Measurements from ENCODE around the gene TDRD9.
A peak's percentile ranks its signal among the peaks of the same experiment; 100 is the strongest.

The TDRD9 gene

GRCh38 chr14:103949131-103949790, 21.0 kb downstream of the TDRD9 start:
- DNase-seq (ENCODE audit: low spot score) = no peak
- H3K9me3 ChIP-seq (ENCODE audit: severe bottlenecking) = no peaks in the 10 kb centered on the region
- H3K4me1 ChIP-seq (ENCODE audit: insufficient read depth, poor library complexity, severe bottlenecking) = no peaks in the 10 kb centered on the region
- no peaks in the 10 kb centered on the region for H3K36me3 ChIP-seq (ENCODE audit: low read depth)
- ATAC-seq (ENCODE audit: low read depth) = peak; percentile 59; the same call in 2 of the 3 replicates
- H3K27ac ChIP-seq (ENCODE audit: poor library complexity, severe bottlenecking) = no peak overlapping the region
- no peak overlapping the region for H3K4me3 ChIP-seq (ENCODE audit: severe bottlenecking)
- peaks cover 5% of the 10 kb centered on the region for H3K27me3 ChIP-seq (ENCODE audit: insufficient read depth, poor library complexity, severe bottlenecking)
- TF ChIP-seq, protein P1, sequence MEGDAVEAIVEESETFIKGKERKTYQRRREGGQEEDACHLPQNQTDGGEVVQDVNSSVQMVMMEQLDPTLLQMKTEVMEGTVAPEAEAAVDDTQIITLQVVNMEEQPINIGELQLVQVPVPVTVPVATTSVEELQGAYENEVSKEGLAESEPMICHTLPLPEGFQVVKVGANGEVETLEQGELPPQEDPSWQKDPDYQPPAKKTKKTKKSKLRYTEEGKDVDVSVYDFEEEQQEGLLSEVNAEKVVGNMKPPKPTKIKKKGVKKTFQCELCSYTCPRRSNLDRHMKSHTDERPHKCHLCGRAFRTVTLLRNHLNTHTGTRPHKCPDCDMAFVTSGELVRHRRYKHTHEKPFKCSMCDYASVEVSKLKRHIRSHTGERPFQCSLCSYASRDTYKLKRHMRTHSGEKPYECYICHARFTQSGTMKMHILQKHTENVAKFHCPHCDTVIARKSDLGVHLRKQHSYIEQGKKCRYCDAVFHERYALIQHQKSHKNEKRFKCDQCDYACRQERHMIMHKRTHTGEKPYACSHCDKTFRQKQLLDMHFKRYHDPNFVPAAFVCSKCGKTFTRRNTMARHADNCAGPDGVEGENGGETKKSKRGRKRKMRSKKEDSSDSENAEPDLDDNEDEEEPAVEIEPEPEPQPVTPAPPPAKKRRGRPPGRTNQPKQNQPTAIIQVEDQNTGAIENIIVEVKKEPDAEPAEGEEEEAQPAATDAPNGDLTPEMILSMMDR (IDR thresholded peaks at IDR 0.05; ENCODE audit: poor library complexity, severe bottlenecking) = no peak

DNA sequence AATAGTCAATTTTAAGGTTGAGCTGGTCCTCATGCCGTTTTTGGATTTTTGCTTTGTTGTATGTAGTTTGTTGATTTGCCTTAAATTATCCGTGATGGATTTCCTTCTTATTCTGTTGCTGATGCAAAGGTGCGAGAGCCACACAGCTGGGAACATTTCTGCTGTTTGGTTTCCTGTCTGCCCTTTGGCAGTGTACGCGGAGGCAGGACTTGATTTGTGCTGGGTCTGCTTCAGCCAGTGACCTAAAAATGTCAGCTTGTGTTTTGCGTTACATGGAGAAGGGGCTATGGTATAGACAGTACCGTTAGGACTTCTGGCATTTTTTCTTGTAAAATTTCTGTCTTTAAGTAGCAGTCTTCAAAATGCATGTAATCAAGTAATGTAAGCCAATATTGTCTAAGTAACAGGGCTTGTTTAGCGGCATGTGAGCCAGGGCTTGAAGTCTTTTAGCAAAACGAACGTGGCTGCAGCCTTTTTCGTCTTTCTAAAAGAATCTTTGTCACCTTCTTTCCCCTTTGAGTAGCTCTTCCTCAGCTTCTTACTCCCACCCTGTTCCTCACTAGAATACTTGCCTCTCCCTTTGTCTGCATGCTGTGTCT, 32.3 kb downstream of the TDRD9 start:
- TF ChIP-seq, protein P1 (IDR thresholded peaks at IDR 0.05; ENCODE audit: poor library complexity, severe bottlenecking) = no peak
- H3K36me3 ChIP-seq (ENCODE audit: low read depth) = no peaks in the 10 kb centered on the region
- no peaks in the 10 kb centered on the region for H3K27me3 ChIP-seq (ENCODE audit: insufficient read depth, poor library complexity, severe bottlenecking)
- H3K4me1 ChIP-seq (ENCODE audit: insufficient read depth, poor library complexity, severe bottlenecking) = no peaks in the 10 kb centered on the region
- no peak overlapping the region for H3K27ac ChIP-seq (ENCODE audit: poor library complexity, severe bottlenecking)
- no peak overlapping the region for H3K4me3 ChIP-seq (ENCODE audit: severe bottlenecking)
- DNase-seq (ENCODE audit: low spot score) (no peak), ATAC-seq (ENCODE audit: low read depth) (no peak)
- no peaks in the 10 kb centered on the region for H3K9me3 ChIP-seq (ENCODE audit: severe bottlenecking)

DNA sequence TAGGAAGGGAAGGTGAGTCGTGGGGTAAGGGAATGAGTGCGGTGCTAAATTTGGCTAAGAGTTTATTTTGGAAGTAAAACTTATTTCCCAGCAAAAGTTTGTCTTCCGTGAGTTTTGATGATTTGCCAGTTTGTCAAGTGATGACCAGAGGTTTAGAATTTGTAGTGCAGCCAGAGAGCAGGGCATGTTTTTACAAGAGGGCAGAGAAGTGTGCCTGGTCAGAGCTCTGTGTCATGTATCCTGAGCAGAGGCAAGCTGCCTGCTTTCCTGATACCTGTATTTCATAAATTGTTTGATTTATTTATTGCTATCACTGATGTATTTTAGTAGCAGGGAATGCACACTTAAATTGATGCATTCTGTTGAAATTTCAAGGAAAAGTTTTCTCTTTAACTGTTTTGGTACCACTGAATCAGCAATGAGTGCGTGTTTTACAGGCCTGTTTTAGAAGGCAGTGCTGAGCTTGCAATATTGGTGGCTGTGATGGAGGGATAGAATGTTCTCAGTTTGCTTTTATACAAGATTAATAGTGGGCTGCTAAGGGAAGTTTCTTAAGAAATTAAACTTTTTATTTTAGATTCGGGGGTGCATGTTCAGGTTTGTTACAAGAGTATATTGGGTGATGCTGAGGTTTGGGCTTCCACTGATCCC, 33.8 kb downstream of the TDRD9 start:
- no peaks in the 10 kb centered on the region for H3K27me3 ChIP-seq (ENCODE audit: insufficient read depth, poor library complexity, severe bottlenecking)
- no peaks in the 10 kb centered on the region for H3K4me1 ChIP-seq (ENCODE audit: insufficient read depth, poor library complexity, severe bottlenecking)
- H3K27ac ChIP-seq (ENCODE audit: poor library complexity, severe bottlenecking) = no peak overlapping the region
- H3K36me3 ChIP-seq (ENCODE audit: low read depth) = no peaks in the 10 kb centered on the region
- TF ChIP-seq, protein P1 (IDR thresholded peaks at IDR 0.05; ENCODE audit: poor library complexity, severe bottlenecking) = no peak
- ATAC-seq (ENCODE audit: low read depth) (no peak), DNase-seq (ENCODE audit: low spot score) (no peak)
- no peak overlapping the region for H3K4me3 ChIP-seq (ENCODE audit: severe bottlenecking)
- H3K9me3 ChIP-seq (ENCODE audit: severe bottlenecking) = no peaks in the 10 kb centered on the region

GRCh38 chr14:103966631-103967030, 38.4 kb downstream of the TDRD9 start:
- TF ChIP-seq, protein P1 (IDR thresholded peaks at IDR 0.05; ENCODE audit: poor library complexity, severe bottlenecking) = no peak
- H3K27ac ChIP-seq (ENCODE audit: poor library complexity, severe bottlenecking) = no peak overlapping the region
- no peak for DNase-seq (ENCODE audit: low spot score)
- H3K27me3 ChIP-seq (ENCODE audit: insufficient read depth, poor library complexity, severe bottlenecking) = no peaks in the 10 kb centered on the region
- no peaks in the 10 kb centered on the region for H3K4me1 ChIP-seq (ENCODE audit: insufficient read depth, poor library complexity, severe bottlenecking)
- ATAC-seq (ENCODE audit: low read depth) = no peak
- H3K36me3 ChIP-seq (ENCODE audit: low read depth) = no peaks in the 10 kb centered on the region
- H3K9me3 ChIP-seq (ENCODE audit: severe bottlenecking) = no peaks in the 10 kb centered on the region
- H3K4me3 ChIP-seq (ENCODE audit: severe bottlenecking) = no peak overlapping the region

Data from RWPE2 (cell line).